HS-27A (cell line): Measurements from ENCODE around the gene IGF1R.

Experiments
- DNase-seq: peaks from one replicate; pipeline ENCODE4 v3.0.0-alpha.2; 2012; ENCODE audit warnings: low read depth, missing footprints

Gene IGF1R

DNA sequence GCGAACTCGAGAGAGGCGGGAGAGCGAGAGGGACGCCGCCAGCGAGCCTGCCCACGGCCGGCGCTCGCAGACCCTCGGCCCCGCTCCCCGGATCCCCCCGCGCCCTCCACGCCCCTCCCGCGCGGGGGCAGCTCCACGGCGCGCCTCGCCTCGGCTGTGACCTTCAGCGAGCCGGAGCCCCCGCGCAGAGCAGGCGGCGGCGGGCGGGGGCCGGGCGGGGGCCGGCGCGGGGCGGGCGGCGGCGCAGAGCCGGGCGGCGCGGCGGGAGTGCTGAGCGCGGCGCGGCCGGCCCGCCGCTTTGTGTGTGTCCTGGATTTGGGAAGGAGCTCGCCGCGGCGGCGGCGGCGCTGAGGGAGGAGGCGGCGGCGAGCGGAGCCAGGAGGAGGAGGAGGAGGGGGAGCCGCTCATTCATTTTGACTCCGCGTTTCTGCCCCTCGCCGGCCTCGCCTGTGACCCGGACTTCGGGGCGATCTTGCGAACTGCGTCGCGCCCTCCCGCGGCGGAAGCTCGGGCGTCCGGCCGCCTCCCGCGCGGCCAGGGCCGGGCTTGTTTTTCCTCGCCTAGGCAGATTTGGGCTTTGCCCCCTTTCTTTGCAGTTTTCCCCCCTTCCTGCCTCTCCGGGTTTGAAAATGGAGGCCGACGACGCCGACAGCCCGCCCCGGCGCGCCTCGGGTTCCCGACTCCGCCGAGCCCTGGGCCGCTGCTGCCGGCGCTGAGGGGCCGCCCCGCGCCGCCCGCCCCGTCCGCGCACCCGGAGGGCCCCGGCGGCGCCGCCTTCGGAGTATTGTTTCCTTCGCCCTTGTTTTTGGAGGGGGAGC is 524 bp downstream of the IGF1R start:
- no peak for DNase-seq

DNA sequence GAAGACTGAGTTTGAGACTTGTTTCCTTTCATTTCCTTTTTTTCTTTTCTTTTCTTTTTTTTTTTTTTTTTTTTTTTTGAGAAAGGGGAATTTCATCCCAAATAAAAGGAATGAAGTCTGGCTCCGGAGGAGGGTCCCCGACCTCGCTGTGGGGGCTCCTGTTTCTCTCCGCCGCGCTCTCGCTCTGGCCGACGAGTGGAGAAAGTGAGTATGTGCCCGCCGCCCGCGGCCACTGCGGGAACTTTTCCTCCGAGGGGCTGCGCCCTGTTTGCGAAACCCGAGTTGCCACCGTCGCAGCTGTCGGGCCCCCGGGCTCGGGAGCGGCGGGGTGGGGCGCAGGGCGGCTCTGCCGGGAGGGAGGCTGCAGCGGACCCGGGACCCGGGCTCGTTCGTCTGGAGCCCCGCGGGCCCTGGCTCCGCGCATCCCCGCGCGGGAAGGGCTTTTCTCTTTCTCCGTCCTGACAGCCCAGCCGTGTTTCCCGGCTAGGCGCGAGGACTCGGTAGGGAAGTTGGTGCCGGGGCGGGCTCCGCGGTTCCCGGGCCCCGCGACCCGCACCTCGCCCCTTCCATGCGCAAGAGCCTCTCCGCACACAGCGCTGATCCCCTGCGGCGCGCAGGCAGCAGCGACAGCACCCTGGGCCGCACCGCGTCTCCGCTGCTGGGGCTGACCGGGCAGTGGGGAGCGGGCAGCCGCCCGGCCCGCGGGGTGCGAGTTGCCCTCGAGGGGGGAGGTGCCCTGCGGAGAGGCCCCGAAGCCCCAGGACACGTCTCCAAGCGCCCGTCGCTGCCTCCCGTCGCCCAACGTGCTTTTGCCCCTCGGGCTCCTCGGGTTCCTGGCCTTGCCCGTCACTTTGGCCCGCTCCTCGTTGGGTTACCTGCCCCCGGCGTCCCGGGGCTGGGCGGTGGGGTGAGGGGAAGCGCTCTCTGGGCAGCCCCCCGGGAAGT is 1.4 kb downstream of the IGF1R start:
- no peak for DNase-seq

- DNase-seq = no peak
These were observed 2.2 kb downstream of the IGF1R start for GRCh38 chr15:98650417-98651035.

DNA sequence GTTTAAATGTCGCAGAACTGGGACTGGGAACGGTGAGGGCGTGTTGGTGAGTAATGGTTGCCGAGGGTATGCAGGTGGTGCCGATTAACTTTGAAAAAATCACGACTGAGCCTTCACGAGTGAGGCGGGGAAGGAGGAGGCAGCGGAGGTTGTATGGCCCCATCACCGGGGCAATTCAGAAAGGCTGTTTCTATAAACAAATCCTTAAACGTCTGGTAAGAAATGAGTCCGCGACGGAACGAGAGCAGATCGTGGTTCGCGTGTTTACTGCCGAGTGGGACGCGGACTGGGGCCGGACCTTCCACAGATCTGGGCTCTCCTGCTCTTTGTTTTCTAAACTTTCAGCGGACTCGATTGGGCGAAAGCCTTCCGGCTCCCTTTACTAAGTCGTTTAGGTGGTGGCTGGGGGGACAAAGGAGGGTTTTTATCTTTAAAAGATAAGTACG is 2.7 kb downstream of the IGF1R start:
- DNase-seq = no peak

- no peak for DNase-seq
These were observed 3.4 kb downstream of the IGF1R start for GRCh38 chr15:98651581-98652220.

DNA sequence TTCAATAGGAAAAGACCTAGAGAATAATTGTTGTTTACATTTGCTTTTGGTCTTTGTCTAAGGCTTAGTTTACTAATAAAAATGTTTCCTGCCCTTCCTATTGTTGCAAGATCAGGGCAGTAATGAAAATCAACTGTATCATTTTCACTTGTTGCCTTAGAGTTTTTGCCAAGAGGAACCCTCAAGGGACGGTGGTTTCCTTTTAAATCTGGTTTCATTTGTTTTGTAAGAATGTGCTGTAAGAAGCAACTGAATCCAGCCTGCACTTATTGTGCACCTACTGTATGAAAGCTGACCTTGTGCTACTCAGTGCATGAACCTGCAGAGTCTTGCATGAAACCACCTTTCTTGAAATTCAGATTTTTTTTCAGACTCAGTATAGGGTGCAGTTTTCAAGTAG is 5.3 kb downstream of the IGF1R start:
- no peak for DNase-seq

DNA sequence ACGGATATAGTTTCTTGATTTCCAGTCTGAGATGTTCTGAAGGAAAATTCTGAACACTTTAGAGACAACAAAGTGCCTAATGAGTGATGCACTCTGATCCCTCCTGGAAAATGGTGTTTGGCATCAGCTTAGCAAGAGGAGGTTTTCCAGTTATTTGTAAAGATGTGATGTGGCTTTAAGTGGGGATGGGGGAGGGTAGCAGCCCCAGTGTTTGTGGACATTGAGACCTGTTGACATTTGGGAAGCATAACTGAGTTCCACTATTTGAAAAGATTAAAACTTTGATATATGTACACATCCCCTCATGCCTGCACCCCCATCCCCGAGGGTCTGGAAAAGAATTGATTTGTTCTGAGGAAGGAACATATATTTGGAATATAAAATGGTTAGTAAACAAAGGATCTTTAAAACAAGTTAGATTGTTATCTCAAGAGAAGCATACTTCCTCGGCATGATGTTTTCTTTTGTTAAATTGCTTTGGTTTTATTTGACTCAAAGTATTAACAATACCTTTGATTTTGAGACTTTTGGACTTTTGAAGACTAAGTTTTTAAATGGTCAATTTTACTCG is 6.5 kb downstream of the IGF1R start:
- DNase-seq = no peak

- DNase-seq = no peak
These were observed 7.4 kb downstream of the IGF1R start for GRCh38 chr15:98655732-98656131.

DNA sequence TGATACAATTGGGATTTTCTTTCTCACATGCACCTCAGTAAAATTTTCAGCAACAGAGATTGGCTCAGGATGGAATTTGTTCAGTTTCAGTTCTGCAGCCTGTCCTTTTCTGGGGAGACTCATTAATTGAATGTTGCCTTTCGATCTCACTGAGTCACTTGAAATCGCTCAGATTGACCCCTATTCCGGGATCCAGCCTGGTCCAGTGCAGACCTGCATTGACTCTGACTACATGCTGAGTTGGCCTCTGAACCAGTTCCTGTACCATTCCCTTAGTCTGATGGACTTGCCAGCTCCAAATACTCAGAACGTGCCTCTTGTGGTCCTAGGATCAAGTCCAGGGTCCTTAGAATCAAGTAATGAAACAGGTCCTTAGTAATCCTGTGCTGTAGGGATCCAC is 9.4 kb downstream of the IGF1R start:
- no peak for DNase-seq

DNA sequence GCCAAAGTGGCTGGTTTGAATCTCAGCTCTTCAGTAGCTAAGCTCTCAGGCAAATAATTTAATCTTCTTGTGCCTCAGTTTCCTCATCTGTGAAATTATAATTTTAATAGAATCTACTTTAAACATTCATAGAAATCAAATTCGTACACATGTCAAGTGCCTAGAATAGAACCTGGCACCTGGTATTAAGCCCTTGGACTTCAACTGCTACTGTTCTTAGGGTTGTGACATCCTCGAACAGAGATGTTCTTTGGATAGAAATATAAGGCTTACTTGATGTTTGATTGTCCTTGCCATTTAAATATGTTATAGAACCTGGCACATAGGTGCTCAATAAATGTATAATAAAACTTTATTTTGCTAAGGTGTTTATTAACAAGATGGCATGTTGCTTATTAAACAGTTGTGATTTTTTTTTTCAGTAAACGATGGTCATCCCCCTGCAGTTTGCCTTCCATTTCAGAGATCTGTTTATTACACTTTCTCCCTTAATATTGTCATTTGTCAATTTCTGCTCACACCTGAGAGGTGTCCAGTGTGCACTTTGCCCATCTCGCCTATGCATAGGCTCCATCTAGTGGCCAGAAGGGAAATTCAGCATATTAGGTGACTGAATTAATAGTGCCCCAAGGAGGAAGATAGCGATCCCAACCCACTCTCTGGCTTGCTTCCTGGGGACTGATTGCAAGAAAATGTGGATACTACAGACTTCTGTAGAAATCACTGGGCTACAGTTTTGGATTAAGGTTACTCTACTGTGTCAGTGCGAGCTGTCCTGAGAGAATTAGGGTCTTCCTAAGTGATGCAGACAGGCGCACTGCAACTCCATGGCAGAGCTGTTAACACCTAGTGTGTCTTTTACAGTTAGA is 10.7 kb downstream of the IGF1R start:
- no peak for DNase-seq

GRCh38 chr15:98660055-98660454 is 11.7 kb downstream of the IGF1R start:
- DNase-seq = no peak

GRCh38 chr15:98663045-98663444 is 14.7 kb downstream of the IGF1R start:
- DNase-seq = no peak

- DNase-seq = no peak
These were observed 15.3 kb downstream of the IGF1R start for GRCh38 chr15:98663606-98664005.

DNA sequence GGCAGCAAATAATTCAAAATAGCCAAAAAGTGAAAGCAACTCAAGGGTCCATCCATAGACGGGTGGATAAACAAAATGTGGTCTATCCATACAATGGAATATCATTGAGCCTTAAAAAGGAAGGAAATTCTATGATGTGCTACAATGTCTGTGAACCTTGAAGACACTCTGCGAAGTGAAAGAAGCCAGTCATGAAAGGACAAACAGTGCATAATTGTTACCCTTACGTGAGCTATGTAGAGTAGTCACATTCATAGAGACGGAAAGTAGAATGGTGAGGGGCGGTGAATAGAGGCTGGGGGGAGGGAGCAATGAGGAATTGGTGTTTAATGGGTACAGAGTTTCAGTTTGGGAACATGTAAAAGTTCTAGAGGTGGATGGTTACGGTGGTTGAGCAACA is 18.1 kb downstream of the IGF1R start:
- DNase-seq = no peak

DNA sequence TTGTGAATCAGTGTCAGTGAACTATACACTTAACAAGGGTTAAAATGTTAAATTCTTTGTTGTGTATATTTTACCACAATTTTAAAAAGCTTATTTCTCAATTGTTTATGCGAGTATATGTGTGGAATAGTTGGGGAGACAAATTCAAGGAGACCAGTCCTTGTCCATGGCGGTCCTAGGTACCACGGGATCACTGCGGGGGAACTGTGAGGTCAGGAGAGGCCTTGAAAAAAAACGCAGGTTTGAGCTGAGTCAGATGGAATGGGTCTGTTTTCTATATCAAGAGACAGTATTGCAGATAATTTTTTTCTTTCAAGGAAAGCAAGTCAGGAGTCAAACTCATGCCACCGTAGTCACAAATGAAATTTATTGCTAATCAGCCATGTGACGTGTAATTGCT is 18.5 kb downstream of the IGF1R start:
- DNase-seq = no peak

DNA sequence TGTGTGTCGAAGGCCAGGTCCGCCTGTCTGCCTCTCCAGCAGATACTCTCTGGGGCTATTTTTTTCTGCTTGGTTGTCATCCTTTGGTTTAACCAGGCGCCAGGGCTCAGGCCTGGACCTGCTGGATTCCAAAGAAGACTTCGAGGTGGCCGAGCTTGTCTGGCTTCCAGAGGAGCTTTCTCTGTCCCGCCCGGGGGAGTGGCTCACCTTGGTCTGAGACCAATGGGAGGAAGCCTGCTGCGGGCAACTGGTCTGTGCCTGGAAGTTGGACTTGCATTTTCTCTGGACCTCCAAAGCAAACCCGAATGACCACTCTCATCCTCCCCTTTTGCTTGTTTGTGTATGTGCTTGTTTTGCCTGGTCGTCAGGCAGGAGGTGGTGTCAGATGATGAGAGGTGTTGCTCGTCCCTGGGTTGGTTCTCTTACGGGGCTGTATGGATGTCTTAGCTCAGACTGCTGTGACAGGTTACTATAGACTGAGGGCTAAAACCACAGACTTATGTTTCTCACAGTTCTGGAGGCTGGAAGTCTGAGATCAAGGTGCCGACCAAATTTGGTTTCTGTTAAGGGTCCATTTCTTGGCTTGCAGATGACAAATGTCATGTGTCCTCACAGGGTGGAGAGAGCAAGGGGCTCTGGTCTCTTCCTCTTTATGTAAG is 19.3 kb downstream of the IGF1R start:
- DNase-seq = no peak

DNA sequence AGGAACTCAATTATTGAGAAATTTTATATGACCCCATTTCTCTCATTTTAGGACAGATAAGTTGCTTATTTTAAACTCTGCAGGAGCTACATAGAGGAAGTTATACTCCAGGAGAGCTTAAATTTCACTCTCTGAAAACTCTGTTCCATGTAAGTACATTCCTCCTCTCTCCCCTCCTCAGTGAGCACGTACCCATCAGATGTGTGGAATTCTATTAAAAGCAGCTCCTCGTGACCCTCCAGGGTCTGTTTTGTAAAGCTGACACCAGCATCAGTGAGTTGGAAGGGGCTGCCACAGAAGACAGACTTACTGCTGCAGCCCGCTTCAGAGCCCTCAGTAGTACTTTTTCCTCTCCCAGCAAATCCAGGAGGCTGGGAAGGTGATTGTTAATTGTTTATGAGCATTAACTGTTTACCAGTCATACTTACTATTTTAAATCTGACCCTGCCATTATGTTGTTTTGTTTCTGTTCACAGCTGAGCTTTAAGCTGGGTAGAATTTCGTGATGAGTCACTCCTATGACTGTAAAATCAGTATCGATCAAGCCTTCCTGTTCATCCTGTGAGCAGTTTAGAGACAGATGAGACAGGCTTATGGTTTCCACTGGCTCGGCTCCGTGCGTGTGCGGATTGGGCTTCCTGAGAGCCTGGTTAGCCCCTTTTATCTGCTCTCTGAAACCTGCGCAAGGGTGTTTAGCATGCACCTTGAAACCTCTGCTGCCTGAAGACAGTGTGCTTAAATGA is 20.4 kb downstream of the IGF1R start:
- no peak for DNase-seq

DNA sequence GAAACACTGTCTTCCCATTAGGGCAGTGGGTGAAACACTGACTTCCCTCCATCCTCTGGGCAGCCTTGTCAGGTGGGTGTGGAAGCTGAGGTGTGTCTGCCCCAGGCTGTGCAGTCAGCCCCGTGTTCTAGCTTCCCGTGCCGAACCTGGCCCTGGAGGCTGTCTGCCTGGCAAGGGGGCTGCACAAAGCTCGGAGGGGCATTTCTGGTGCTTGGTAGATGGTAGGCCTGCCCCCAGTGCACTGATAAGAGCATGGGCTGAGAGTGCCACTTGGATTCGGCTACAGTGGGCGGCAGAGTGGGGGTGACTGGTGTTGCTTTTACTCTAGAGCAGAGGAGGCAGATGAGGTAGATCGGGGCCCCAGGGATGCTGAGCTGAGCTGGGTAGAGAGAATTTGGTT is 21.3 kb downstream of the IGF1R start:
- DNase-seq = no peak
